NCI-H345 (cell line): ENCODE data around the gene EIF4E.
"Not testable (repeated sequence)": the region's sequence is repeated elsewhere in the genome, so short reads cannot be mapped to it uniquely, and the experiment has no call there.

Experiments
- DNase-seq: peaks from one replicate; lab custom pipeline; 2025; lab: John Stamatoyannopoulos, UW

EIF4E gene, protein sequence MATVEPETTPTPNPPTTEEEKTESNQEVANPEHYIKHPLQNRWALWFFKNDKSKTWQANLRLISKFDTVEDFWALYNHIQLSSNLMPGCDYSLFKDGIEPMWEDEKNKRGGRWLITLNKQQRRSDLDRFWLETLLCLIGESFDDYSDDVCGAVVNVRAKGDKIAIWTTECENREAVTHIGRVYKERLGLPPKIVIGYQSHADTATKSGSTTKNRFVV

DNA sequence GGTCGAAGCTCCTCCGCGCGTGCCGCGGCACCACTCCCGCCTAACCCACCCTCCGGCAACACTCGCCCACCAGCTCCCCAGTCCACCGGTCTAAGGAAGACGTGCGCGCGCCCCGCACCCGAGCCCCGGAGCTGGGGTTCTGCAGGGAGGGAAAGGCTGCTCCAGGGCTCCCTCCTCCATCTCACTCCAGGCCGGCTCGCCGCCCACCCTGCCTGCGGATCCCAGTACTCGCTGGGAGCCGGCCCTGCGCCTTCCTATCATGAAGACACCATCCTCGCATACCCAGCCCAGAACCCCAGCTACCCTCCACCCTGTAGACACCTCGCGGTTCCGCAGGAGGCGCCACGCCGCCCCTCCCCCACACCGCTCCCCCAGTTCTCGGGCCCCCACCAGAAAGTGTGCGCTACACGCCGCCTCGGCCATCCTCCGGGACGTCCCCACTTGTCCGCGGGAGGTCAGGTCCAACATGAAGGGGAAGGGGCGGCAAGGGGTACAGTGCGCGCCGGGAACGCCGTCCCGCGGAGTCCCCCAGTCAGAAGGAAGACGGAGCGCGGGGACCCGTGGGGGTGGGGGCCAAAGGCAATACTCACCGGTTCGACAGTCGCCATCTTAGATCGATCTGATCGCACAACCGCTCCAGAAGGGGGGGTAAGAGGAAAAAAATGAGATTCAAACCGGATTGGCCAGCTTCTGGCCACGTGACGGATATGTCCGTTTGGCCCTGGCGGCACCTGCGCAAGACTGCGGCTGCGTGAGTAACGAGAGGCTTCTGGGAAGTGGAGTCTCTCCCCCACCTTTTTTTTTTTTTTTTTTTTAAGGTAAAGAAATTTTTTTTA is at the start of gene EIF4E:
TSS of gene EIF4E (minus strand) at position 629 of the 836 bp plus-strand sequence. CDS start at position 608, 21 bp downstream.
- peak; percentile 97 for DNase-seq

DNA sequence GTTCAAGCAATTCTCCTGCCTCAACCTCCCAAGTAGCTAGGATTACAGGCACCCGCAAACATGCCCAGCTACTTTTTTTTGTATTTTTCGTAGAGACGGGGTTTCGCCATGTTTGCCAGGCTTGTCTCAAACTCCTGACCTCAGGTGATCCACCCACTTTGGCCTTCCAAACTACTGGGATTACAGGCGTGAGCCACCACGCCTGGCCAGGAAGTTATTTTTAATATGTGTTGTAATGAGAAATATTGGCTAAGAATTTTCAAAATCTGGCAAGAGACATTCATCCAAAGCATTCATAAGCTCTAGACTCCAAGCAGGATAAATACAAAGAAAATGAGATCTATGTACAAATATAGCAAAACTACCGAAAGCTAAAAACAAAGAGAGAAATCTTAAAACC is 48.6 kb upstream of the EIF4E start:
- DNase-seq = no peak

DNA sequence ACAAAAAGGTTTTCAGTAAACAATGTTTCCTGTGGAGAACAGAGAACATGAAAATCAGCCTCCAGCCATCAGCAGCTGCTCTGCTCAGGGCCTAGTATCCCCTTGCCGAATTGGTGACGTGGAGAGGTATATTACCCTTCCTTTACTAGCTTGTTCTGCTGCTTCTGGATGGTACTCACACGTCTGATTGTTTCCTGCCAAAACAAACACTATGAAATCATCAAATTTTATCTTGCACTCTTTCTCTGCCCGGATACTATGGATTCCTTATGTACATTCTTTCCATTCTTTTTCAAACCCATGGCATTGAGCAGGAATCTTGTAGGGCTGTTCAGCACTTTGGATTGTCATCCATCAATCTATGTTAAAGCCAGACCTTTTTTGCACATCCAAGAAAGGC is 47.8 kb upstream of the EIF4E start:
- DNase-seq = no peak

DNA sequence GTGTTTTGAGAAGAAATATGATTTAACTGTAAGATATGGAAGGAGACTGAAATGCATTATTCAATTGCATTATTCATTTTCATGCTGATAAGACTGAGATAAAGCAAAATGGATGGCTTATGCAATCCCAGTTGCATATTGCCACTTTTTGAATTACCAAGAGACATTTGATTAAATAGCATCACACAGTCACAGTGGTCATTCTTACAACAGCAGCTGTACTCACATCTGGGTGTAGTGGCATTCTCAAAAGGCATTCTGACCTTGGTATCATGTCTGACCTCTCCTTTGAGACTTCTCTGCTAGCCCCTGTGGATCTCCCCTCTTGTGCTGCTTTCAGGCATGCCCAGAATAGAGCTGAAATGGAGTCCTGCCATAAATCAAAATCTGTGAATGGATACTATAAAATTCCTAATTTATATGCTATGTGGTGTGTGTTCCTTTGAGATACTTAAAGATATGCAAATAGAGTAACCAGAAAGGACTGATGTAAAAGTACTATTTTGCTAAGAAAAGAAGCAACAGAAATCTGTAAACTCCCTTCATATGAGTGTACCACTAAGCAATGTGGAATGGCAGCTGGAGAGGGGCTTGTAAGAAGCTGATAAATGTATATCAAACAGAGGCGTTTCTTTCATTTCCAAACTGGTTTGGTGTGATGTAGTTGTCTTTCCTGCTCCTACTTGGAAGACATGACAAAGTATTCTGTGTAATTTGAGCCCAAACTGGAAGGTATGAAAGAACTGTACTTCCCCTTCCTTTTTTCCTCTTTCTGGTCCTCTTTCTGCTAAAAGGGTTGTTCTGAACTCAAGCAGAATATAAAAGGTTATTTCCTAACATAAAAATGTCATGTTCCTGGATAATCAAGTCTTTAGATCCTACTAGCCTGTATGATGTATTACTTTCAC is 41.2 kb upstream of the EIF4E start:
- no peak for DNase-seq

DNA sequence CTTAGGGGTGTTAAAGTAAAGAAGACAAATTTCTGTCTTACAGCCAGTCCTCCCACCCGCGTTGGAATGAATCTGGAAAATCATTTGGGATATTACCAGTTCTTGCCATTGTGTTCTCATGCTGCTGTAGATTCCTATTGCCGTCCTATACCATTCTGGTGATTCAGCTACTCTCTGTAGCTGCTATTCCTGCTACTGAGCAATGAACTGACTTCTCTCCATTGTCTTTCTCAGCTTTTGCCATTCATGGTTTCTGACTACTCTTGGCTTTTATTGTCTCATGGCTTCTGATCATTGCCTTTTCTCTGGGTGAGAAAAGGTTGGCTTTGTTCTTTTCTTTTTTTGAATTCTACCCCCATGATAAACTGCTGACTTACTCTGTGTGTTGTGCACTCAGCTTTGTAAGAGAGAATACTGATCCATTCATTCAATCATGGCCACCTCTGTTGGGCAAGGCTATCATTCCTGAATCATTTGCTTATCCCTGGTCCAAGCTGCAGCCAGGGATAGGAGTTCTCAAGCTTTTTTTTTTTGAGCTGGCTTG is 38.9 kb upstream of the EIF4E start:
- no peak for DNase-seq

DNA sequence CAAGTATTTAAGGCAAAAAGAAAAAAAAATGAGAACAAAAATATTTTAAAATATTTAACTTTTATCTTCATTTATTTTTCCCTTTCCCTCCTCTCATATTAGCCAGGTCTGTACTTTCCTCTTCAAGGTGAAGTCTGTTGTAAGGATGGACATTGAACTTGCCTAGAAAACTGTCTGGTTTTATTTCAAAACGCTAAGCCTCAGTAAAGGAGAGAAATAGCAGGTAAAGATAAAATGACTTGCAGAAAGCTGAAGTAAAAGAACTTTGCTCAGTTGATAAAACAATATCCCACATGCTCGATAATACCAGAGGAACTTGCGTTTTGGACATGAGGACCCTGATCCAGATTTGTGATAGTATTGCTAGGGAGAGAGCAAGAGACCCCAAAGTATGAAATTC is 38.0 kb upstream of the EIF4E start:
- no peak for DNase-seq

DNA sequence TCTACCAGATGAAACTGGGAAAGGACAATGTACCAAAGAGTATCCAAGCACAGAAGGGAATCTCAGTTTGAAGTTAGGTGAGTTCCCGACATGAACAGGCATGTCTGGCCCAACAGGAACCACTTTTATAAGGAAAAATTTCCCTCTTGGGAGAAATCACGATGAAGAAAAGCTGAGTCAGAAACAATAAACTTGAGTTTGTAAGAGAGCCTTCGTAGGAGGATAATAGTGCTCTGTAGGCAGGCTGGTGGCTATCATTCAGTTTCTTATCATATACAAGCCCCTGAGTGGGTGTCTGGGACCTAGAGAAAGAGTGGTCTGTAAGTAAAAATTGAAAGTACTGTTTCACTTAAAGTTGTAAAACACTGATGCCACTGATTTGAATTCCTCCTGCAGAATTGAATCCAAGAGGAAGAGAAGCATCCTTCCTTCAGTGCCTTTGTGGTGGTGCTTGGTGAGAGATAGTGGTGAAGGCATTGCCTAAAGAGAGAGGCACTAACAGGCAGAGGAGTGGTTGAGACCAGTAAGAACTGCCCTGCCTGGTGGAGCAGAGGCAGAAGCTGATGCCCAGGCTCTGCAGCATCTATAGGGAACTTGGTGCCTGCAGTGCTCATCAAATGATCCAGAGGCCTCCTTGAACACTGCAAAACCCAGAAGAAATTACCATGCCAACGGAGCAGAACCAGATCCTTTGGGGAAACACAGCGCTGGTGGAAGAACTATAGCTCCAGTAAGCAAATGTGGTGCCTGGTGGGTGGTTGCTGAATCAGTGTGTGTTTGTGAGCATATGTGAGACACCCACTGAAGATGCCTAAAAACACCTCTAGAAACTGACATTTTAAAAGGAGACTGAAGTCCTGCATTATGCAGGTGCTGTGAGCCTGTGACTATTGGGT is 34.9 kb upstream of the EIF4E start:
- DNase-seq = no peak

DNA sequence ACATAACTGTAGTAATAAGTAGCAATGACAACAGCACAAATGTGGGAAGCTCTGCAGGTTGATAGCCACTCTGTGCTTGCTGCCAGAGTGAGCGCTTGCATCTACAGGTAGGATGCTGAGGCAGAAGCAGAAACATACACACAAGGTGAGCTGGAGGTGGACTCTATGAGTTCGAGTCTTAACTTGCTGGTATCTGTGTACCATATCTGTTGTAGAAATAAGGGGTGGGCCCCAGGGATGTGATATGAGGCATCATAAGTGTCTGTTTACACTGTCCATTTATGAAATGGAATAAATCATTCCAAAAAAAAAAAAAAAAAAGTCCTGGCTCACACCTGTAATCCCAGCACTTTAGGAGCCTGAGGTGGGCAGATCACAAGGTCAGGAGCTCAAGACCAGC is 32.8 kb upstream of the EIF4E start:
- DNase-seq = no peak

DNA sequence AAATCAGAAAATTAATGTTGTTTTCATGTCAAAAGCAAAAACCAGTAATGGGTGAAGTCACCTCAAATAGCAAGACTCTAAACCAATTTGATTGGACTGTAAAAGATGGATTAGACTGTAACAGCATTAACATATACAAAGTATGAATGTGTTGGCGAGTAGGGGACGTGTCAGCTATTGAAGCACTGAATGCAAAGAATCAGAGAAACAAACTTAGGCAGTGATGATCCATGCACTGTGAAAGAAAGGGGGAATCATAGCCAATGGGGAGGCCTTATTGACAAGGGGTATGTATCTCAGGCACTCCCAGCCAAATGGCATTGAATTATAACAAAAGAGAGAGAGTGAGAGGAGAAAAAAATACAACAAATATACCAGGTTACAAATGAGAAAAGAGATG is 30.5 kb upstream of the EIF4E start:
- no peak for DNase-seq

DNA sequence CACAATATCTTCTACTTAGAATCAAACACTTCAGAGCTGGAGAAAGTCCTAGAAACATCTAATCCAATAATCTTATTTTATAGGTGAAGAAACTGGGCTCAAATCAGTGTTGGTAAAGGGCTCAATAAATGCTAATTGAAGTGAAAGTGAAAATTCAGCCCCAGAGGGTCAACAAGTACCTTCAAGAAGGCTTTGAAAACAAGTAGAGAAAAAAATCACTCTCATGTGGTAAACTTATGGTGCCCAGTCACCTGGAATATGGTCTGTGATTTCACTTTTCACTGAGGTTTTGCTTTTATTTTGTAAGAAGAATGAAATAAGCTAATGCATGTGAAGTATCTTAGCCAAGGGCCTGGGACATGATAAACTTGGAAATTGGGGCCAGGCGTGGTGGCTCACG is 29.1 kb upstream of the EIF4E start:
- DNase-seq = no peak

DNA sequence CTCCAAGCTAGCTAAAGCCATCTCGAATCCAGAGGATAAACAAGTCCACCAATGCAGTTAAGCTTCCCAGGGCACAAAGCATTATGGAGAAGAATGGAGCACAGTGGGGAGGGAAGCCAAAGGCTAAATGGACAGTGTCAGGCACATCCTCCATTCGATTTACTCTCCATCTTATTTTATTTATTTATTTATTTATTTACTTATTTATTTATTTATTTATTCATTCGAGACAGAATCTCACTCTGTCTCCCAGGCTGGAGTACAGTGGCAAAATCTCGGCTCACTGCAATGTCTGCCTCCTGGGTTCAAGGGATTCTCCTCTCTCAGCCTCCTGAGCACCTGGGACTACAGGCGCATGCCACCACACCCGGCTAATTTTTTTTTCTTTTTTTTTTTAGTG is 26.3 kb upstream of the EIF4E start:
- no peak for DNase-seq

DNA sequence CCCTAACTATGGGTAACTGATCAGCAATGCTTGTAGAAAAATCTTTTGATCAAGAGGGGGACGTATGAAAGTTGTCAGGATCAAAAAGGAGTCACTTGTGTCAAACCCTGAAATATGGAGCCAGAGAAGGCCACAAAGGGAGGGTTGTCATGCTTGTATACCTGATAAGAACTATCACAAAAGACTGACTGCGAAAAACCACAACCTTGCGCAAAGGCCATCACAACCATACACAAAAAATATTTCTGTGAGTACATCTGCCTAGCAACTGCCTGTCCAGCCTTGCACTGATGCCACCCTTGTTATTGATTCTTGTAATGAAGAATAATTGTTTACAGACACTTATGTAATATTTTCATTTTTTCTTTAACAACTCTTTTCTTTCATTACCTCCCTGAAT is 22.8 kb upstream of the EIF4E start:
- no peak for DNase-seq

DNA sequence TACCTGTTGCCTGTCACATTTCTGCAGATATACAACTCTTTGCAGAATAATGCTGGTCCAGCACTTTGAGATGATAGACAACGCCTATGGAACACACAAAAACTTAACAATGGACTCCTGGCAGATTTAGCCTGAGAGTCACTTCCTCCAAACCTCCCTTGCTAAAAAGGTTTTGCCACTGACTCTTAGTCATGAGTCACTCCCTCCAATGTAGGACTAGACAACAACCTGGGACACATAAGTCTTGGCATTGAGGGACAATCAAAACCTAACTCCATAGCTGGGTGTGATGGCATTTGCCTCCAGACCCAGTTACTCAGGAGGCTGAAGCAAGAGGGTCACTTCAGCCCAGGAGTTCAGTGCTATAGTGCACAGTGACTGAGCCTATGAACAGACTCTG is 22.0 kb upstream of the EIF4E start:
- no peak for DNase-seq

DNA sequence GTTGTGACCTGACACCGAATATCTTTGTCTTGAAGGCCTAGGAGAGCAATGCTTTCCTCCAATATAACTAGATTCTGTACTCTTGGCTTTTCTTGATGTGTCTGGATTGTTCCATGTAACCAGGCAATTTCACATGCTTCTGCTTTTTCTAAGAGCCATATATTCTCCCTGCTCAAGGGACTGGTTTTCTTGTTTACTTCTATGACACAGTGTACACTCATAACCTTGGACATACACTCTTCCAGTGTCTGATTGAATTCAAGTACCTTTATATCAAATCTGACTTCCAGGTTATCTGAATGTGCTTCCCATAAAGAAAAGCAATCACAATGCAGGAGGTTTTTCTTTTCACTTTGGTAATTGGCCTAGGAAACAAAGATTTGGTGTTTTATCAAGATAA is 17.4 kb upstream of the EIF4E start:
- no peak for DNase-seq

DNA sequence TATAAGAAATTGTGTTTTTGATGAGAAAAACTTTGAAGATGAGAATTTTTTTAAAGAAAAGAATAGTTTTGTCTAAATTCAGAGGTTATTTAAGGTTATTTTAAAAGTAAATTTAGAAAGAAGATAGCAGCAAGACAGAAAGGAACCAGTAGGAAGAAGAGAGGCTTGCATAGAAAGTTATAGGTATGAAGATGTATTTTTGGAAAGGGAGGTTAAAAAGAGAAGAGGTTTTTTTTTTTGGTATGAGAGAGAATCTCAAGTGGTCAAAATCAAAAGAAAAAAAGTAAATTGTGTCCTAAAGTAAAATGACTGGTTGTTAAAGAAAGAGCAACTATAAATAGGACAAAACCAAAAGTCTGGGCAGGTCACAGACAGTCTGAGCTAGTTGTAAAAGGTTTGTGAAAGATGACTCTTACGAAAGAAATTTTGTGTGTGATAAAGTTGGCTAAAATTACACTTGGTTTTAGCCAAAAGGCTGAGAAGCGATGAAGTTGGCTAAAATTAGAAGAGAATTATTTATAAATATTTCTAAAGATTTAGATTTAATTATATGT is 16.4 kb upstream of the EIF4E start:
- no peak for DNase-seq

DNA sequence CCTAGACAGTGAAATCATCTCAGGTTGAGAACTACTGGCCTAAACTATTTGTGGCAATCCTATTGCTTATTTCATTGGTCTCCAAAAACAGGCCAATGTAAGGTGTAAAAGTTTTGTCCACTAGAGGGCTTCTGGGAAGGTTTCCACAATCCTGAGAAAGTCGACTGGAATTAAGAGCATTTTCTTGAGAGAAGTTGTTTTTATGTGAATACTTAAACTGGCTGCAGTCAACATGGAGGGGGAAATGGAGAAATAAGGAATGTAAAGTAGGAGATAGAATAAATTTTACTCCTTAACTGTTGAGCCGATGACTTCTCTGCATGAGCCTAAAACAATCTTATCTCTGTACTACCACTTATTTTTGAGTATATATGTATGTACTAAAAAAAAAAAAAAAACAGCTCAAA is 11.0 kb upstream of the EIF4E start:
- DNase-seq = peak; percentile 25

DNA sequence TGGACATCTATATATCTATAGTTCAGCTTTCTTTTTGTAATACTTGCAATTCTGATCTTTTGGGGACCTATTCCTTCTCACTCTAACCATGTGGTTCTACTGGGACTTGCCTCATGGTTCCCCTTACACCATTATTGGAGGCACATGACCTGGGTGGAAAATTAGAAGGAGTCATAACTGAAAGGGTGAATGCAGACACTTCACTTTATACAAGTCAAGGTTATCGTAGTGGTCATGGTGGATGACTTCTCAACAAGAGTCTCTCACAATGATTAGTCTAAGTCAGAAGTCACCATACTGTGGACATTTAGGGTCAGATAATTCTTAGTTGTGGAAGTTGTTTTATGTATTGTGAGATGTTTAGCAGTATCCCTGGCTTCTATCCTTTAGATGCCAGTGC is 10.5 kb upstream of the EIF4E start:
- DNase-seq = no peak

DNA sequence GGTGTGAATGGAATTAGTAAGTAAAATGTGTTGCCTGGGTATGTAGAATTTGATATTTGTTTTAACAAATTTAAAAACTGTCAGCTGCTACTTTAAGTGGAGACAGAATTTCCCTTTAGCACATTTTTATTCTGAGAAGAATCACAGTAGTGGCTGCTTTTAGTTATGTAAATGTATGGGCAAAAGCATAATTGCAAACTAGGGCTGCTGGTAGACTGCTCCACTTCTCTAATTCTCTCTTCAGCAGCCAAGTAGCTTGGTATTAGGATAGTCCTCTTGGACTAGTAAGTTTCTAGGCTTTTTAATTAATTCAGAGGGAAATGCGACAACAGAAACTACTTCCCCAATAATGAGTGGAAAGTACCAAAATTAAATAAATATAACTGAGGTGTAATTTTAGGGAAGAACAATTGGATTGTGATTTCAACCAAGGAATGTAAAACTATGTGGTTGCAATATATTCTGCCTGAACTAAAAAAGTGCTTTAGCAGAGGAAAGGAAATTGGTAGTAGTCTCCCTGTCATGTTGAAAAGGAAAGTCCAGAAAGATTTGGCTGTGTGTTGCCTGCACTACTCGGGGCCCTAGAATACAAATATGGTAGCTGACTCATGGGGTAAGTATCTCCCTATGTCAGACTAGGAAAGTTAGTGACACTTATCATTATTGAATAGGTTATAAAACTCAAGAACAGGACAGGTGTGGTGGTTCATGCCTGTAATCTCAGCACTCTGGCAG is 9.2 kb upstream of the EIF4E start:
- DNase-seq = no peak

DNA sequence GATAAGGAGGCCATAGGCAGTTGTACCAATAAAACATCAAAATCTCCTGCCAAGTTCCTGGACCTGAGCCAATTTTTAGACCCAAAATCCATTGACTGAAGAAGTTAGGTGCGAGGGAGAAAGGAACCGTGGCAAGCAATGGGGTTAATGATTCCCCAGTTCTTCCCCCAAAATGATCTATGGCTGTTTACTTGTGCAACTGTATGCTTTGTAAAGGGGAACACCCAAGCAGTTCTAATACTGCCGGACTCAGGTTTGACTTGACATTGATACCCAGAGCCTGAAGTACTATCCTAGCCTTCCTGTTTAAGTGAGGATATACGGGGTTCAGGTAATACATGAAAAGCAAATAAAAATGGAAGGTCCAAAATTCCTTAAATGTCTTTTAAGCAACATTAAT is 6.7 kb upstream of the EIF4E start:
- DNase-seq = no peak

DNA sequence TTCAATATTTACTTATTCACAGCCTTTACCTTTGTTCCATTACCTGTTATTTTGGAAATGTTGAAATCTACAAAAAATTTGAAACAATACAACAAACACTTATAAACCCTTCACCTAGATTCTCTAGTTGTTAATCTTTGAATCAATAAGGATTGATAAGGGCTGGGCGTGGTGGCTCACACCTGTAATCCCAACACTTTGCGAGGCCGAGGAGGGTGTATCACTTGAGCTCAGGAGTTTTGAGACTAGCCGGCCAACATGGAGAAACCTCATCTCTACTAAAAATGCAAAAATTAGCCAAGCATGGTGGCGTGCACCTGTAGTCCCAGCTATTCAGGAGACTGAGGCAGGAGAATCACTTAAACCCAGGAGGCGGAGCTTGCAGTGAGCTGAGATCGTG is 5.9 kb upstream of the EIF4E start:
- DNase-seq = not testable (repeated sequence)
